Smooth muscle cell (in vitro differentiated cells): ENCODE data around the gene RHBDL1. TPM values are rescaled to one million over a fixed set of nuclear protein-coding genes. Genes with fewer than 3 reads are reported as not detected.
A peak's percentile ranks its signal among the peaks of the same experiment; 100 is the strongest.

Experiments used
- DNase-seq: peaks from one replicate; lab custom pipeline; 2025; ENCODE audit not compliant: unreplicated experiment; lab: John Stamatoyannopoulos, UW
- H2AFZ ChIP-seq: fragments of 200-600 bp; sonication (generic); 2 replicates; pipeline ENCODE4 v1.6.0; 2016; ENCODE audit warnings: antibody characterized with exemption, low read depth, mild to moderate bottlenecking
- H3F3A ChIP-seq: fragments of 200-600 bp; sonication (generic); 2 replicates; pipeline ENCODE4 v1.6.0; 2017; ENCODE audit warnings: antibody characterized with exemption, low read depth
- H3K27ac ChIP-seq: fragments of 200-600 bp; sonication (generic); 2 replicates; pipeline ENCODE4 v1.5.1; 2016; ENCODE audit warnings: low read depth, mild to moderate bottlenecking
- H3K27me3 ChIP-seq: fragments of 200-600 bp; sonication (generic); 2 replicates; pipeline ENCODE4 v1.6.1; 2016; ENCODE audit warnings: low read depth, mild to moderate bottlenecking
- H3K36me3 ChIP-seq: fragments of 200-600 bp; sonication (generic); 2 replicates; pipeline ENCODE4 v1.5.1; 2016; ENCODE audit warnings: low read depth
- H3K4me1 ChIP-seq: fragments of 200-600 bp; sonication (generic); 2 replicates; pipeline ENCODE4 v1.5.1; 2016; ENCODE audit warnings: low read depth
- H3K4me2 ChIP-seq: fragments of 200-600 bp; sonication (generic); 2 replicates; pipeline ENCODE4 v1.6.0; 2016; ENCODE audit warnings: mild to moderate bottlenecking
- H3K4me3 ChIP-seq: fragments of 200-600 bp; sonication (generic); 2 replicates; pipeline ENCODE4 v1.5.1; 2016; ENCODE audit warnings: mild to moderate bottlenecking
- H3K79me2 ChIP-seq: fragments of 200-600 bp; sonication (generic); 2 replicates; pipeline ENCODE4 v1.6.0; 2016; ENCODE audit warnings: low read depth, mild to moderate bottlenecking
- H3K9ac ChIP-seq: fragments of 200-600 bp; sonication (generic); 2 replicates; pipeline ENCODE4 v1.6.0; 2016; ENCODE audit warnings: low read depth
- H3K9me3 ChIP-seq: fragments of 200-600 bp; sonication (generic); replicated peaks from 2 replicates; pipeline ENCODE4 v1.5.1; 2016; ENCODE audit warnings: low read depth
- H4K20me1 ChIP-seq: fragments of 200-600 bp; sonication (generic); 2 replicates; pipeline ENCODE4 v1.6.0; 2016; ENCODE audit warnings: low read depth
- WGBS: methylation state at CpG from one replicate; pipeline ENCODE4 v1.1.7; 2016; ENCODE audit warnings: low lambda C conversion rate; 5-methylcytosine and 5-hydroxymethylcytosine counted together
- polyA plus RNA-seq: library from polyadenylated mRNA; unstranded; fragments of >200 nt; fragmentation: Nextera tagmentation; extraction: Ambion mirVana; gene quantifications from 2 replicates; pipeline ENCODE4 v1.2.1, GENCODE V29; 2016
- total RNA-seq: library from RNA; depleted of rRNA; stranded (reverse); fragments of >200 nt; gene quantifications from 2 replicates; pipeline ENCODE4 v1.2.3, GENCODE V29; 2014
- TF ChIP-seq, protein P1 (sequence below): fragments of 200-600 bp; sonication (generic); IDR thresholded peaks from 2 replicates; pipeline ENCODE4 v1.5.1; 2017; ENCODE audit warnings: borderline replicate concordance, mild to moderate bottlenecking, antibody characterized with exemption; ENCODE audit not compliant: insufficient read depth, poor library complexity, severe bottlenecking

RHBDL1 gene
- total and polyA plus RNA-seq, 2 experiments from 2014 or later: 2.7 to 3.7 TPM

DNA sequence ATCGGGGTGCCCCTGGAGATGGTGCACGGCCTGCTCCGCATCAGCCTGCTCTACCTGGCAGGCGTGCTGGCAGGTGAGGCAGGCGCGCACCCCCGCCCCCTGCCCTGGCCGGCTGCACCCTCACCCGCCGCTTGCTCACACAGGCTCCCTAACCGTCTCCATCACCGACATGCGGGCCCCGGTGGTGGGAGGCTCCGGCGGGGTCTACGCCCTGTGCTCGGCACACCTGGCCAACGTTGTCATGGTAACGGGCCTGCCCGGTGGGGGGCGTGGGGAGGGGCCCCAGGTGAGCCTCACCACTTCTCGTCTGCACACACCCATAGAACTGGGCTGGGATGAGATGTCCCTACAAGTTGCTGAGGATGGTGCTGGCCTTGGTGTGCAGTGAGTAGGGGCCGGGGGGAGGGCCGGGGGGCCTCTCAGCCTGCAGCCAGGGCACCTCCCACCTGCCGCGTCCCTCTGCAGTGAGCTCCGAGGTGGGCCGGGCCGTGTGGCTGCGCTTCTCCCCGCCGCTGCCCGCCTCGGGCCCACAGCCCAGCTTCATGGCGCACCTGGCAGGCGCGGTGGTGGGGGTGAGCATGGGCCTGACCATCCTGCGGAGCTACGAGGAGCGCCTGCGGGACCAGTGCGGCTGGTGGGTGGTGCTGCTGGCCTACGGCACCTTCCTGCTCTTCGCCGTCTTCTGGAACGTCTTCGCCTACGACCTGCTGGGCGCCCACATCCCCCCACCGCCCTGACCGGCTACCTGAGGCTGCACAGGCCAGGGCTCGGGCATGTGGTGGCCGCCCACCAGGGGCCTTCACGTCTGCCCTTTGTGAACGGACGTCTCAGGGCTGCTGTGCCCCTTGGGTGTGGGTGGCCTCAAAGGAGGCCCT is 2.1 kb downstream of the RHBDL1 start:
- Histone ChIP-seq H3K9ac (no peak overlapping the region), H3K27ac (no peak overlapping the region), H3K4me2 (no peak overlapping the region), H3K9me3 (no peaks in the 10 kb centered on the region), H3K36me3 (no peaks in the 10 kb centered on the region), H3K4me1 (peaks cover 15% of the 10 kb centered on the region), H3F3A (peaks cover 4% of the 10 kb centered on the region), H3K4me3 (no peak overlapping the region), H3K79me2 (peaks cover 20% of the 10 kb centered on the region), H4K20me1 (peaks cover 31% of the 10 kb centered on the region), H3K27me3 (no peaks in the 10 kb centered on the region), H2AFZ (no peak overlapping the region)
- WGBS: 94% methylated on average over 45 of the region's 57 CpGs
- TF ChIP-seq, protein P1, sequence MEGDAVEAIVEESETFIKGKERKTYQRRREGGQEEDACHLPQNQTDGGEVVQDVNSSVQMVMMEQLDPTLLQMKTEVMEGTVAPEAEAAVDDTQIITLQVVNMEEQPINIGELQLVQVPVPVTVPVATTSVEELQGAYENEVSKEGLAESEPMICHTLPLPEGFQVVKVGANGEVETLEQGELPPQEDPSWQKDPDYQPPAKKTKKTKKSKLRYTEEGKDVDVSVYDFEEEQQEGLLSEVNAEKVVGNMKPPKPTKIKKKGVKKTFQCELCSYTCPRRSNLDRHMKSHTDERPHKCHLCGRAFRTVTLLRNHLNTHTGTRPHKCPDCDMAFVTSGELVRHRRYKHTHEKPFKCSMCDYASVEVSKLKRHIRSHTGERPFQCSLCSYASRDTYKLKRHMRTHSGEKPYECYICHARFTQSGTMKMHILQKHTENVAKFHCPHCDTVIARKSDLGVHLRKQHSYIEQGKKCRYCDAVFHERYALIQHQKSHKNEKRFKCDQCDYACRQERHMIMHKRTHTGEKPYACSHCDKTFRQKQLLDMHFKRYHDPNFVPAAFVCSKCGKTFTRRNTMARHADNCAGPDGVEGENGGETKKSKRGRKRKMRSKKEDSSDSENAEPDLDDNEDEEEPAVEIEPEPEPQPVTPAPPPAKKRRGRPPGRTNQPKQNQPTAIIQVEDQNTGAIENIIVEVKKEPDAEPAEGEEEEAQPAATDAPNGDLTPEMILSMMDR: no peak
- no peak for DNase-seq

DNA sequence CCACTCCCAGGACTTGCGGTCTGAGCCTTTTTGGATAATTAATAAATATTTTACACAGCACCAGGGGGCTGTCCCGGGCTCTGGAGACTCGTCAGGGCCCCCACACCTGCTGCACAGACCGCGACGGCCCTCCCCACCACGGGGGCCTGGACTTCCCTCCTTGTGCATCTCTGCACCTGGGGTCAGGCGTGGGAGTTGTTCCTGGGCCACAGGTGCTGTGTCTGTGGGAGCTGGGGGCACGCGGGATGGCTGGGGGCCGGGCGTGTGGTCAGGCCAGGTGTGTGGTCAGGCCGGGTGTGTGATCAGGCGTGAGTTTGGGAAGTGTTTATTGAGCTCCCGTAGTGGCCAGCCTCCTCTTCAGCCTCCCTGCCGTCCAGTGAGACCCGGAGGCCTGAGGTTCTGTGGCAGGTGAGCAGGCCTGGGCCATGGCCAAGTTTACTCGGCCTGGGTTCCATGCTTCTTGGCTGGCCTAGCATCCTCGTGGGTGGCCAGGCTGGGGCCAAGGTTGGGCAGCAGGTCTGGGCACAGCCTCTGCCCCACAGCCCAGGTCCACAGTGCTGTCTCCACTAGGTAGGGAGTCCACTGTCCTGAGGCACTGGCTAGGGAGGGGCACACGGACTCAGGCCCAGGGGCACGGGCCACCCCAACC is 2.9 kb downstream of the RHBDL1 start:
- Histone ChIP-seq H2AFZ (no peak overlapping the region), H3K4me1 (peaks cover 20% of the 10 kb centered on the region)

DNA sequence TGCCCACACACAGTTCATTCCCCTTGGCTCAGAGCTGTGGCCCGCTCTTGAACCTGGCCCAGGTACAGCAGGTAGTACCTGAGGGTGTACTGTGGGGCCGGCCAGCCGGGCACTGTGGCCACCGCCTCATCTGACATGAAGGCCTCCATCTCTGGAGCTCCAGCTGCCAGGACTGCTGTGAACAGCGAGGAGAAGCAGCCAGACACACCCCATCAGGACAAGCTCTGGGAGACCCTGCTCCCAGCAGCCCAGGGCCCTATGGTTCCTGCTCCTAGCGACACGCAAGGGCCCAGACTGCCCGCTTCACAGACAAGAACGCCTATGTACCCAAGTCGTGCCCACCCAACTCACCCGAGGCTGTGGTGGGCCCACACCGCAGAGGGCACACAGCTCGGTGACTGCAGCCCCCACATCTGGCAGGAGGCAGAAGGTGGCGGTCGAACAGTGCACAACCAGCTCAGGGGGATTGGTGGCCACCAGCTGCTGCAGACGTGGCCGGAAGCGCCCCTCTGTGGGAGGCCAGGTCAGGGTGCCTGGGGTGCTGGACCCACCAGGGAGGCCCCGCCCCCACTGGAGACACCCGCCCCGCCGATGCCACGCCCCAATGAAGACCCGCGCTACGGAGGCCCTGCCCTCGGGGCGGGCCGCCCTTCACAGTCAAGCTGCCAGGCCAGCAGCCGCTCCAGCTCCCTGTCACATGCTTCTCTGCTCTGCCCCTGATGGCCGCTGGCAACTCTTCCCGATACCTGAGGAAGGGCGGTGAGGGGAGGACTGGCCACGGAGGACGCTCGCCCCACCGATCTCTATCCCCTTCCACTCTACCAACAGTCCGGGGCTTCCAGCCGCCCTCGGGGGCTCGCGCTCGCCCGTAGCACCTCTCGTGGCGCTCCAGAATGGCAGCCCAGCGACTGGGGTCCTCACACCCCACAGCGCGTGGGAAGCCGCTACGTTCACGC is 3.7 kb downstream of the RHBDL1 start:
- Histone ChIP-seq H3K9ac (no peak overlapping the region), H3K79me2 (peaks cover 32% of the 10 kb centered on the region), H3K36me3 (no peaks in the 10 kb centered on the region), H3K9me3 (no peaks in the 10 kb centered on the region), H3K27me3 (no peaks in the 10 kb centered on the region), H3K4me3 (peak overlapping the region; percentile 93), H3K27ac (peak overlapping the region; percentile 54), H4K20me1 (peaks cover 40% of the 10 kb centered on the region), H3F3A (peaks cover under 1% of the 10 kb centered on the region), H3K4me1 (peaks cover 24% of the 10 kb centered on the region), H3K4me2 (peak overlapping the region; percentile 83), H2AFZ (no peak overlapping the region)
- peak; percentile 89 for DNase-seq
- WGBS: 37% methylated on average over 39 of the region's 52 CpGs
- TF ChIP-seq, protein P1: no peak

More for the DNA sequence above, 2.9 kb downstream of the RHBDL1 start:
- H3K9ac ChIP-seq: no peak overlapping the region
- no peak for DNase-seq
- H3K4me3 ChIP-seq: no peak overlapping the region
- TF ChIP-seq, protein P1: no peak
- H3K36me3 ChIP-seq: no peaks in the 10 kb centered on the region
- H3K4me2 ChIP-seq: peak overlapping the region; percentile 83
- peaks cover 28% of the 10 kb centered on the region for H3K79me2 ChIP-seq
- no peak overlapping the region for H3K27ac ChIP-seq
- peaks cover 37% of the 10 kb centered on the region for H4K20me1 ChIP-seq
- peaks cover 4% of the 10 kb centered on the region for H3F3A ChIP-seq
- WGBS: 95% methylated on average over 19 of the region's 21 CpGs
- no peaks in the 10 kb centered on the region for H3K9me3 ChIP-seq
- no peaks in the 10 kb centered on the region for H3K27me3 ChIP-seq
